Gastrocnemius medialis (tissue), 4 donors: ENCODE measurements around the gene FOXF2. TPM values are rescaled to one million over a fixed set of nuclear protein-coding genes. Genes with fewer than 3 reads are reported as not detected.

Experiments
- ATAC-seq, 2 donors: fragments of 150-250 bp; one replicate each; pipeline ENCODE4 v1.9.1; 2016
- DNase-seq, 2 donors: peaks; one replicate each; pipeline ENCODE4 v3.0.0-alpha.2; 2019
- H3K27ac ChIP-seq, 4 donors: fragments of 200-600 bp; sonication (generic); 1 replicate in 1 of 4; 2 replicates in 3 of 4; pipeline ENCODE4 v1.5.1; 2016 to 2018; ENCODE audit warnings: mild to moderate bottlenecking in 2 of 4, moderate library complexity in 1 of 4
- H3K27me3 ChIP-seq, 3 donors: fragments of 200-600 bp; sonication (generic) in 2 of 3; 1 replicate in 1 of 3; 2 replicates in 2 of 3; pipeline versions ENCODE4 v1.5.1 to v1.6.0; 2016 to 2019; ENCODE audit warnings: mild to moderate bottlenecking in 1 of 3, moderate library complexity in 1 of 3
- H3K36me3 ChIP-seq, 2 donors: fragments of 200-600 bp; sonication (generic) in 1 of 2; one replicate each; pipeline ENCODE4 v1.5.1; 2017 to 2018
- H3K4me1 ChIP-seq, 2 donors: fragments of 200-600 bp; sonication (generic) in 1 of 2; one replicate each; pipeline ENCODE4 v1.5.1; 2016 to 2017; ENCODE audit warnings: mild to moderate bottlenecking in 2 of 2
- H3K4me3 ChIP-seq, 4 donors: fragments of 200-600 bp; sonication (generic) in 3 of 4; 1 replicate in 1 of 4; 2 replicates in 3 of 4; pipeline ENCODE4 v1.5.1; 2016 to 2019; ENCODE audit warnings: mild to moderate bottlenecking in 2 of 4
- H3K9me3 ChIP-seq, 3 donors: fragments of 200-600 bp; sonication (generic) in 2 of 3; 1 replicate in 1 of 3; 2 replicates in 2 of 3; pipeline ENCODE4 v1.5.1; 2016 to 2019
- CTCF ChIP-seq, 5 experiments: fragments of 450-650 bp in 3 of 5; fragments of 200-600 bp in 2 of 5; sonication (generic) in 2 of 5; IDR thresholded peaks in 4 of 5; conservative IDR thresholded peaks in 1 of 5; 1 replicate in 4 of 5; 2 replicates in 1 of 5; pipeline ENCODE4 v1.5.1; 2016 to 2019; ENCODE audit warnings: antibody characterized with exemption in 5 of 5, mild to moderate bottlenecking in 3 of 5, moderate library complexity in 3 of 5
- POLR2A ChIP-seq, 2 donors: fragments of 450-650 bp; IDR thresholded peaks; one replicate each; pipeline ENCODE4 v1.6.1; 2017; ENCODE audit warnings: antibody characterized with exemption in 2 of 2, mild to moderate bottlenecking in 2 of 2, moderate library complexity in 2 of 2
- in situ Hi-C, 4 donors: fragments of 200-750 bp; cut with MboI; loops; one replicate each; pipeline versions ENCODE4 v1.15.0 to v1.8.0; 2017; ENCODE audit warnings: low sequenced_read_pairs in 4 of 4
- intact Hi-C: fragments of 100-400 bp; cut with DNase I; formaldehyde crosslinking; loops from one replicate; pipeline ENCODE4 v1.15.1; 2023; ENCODE audit warnings: low total_unique reads
- total RNA-seq, 4 donors: library from RNA; depleted of rRNA; stranded (reverse); fragments of >200 nt; gene quantifications; one replicate each; pipeline versions ENCODE4 v1.1.0 to v1.2.3, GENCODE V29; 2016

Gene FOXF2
- total RNA-seq, 4 donors from 2014 or later = 0.31 to 2.2 (median 1.1) TPM

GRCh38 chr6:1395941-1396908 lies 6.8 kb downstream of the FOXF2 start:
- intact Hi-C loops (loop anchor here (5.0 kb wide), 1 partner anchor 599 kb away; no protein-coding TSS in a partner anchor), in situ Hi-C loops (loop anchor here (10.0 to 25.0 kb wide), 4 partner anchors 609 to 809 kb away; no protein-coding TSS in a partner anchor)
- DNase-seq (no peak), ATAC-seq (no peak)
- no peaks in the 10 kb centered on the region for H3K9me3 ChIP-seq
- H3K27me3 ChIP-seq = peaks cover 67 to 75% (median 71%) of the 10 kb centered on the region in 3 donors
- no peak overlapping the region for H3K4me3 ChIP-seq
- TF ChIP-seq POLR2A (IDR thresholded peaks at IDR 0.05) (no peak), CTCF (IDR thresholded peaks at IDR 0.05 in 4 of 5, conservative IDR thresholded peaks at IDR 0.05 in 1 of 5) (no peak)
- H3K4me1 ChIP-seq = peaks cover 0 to 7% of the 10 kb centered on the region in 2 donors
- H3K36me3 ChIP-seq = no peaks in the 10 kb centered on the region
- no peak overlapping the region for H3K27ac ChIP-seq

DNA sequence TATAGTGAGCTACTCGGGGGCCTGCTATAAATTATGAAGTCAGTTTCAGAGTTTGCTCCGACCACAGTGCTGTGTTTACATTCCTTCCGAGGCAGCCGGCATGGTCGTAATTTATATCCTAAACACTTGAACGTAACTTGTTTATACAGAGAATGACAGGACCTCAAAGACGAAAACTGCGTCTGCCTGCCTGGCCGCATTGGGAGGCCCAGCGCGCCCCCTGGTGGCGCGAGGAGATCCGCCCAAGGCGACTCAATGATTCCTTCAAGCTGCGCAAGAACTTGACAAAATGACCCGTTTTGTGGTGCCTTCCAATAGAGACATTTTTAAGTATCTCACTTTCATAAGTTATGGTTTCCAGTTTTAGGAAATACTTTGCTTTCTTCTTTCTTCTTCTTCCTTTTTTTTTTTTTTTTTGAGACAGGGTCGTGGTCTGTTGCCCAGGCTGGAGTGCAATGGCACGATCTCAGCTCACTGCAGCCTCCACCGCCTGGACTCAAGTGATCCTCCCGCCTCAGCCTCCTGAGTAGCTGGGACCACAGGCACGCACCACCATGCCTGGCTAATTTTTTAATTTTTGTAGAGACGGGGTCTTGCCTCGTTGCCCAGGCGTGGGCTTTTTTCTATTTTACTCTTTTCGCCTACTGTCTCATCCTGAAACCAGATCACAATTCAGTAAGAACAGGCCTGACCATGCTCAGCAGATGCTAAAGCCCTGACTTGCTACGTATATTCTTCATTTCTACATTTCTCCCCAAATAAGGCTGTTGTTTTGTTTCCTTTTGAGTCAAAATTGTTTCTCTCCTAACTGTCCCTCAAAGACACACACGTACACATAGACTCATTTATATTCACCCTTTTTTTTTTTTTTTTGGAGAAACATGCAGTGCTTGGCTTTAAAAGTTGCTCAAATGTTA lies 7.8 kb downstream of the FOXF2 start:
- peaks cover 0 to 7% of the 10 kb centered on the region in 2 donors for H3K4me1 ChIP-seq
- in situ Hi-C loops = loop anchor here (10.0 to 25.0 kb wide), 4 partner anchors 610 to 810 kb away; no protein-coding TSS in a partner anchor

GRCh38 chr6:1399085-1399780 lies 9.9 kb downstream of the FOXF2 start:
- ATAC-seq = no peak
- Histone ChIP-seq H3K27me3 (peaks cover 41 to 48% (median 43%) of the 10 kb centered on the region in 3 donors), H3K4me3 (no peak overlapping the region), H3K9me3 (no peaks in the 10 kb centered on the region), H3K36me3 (no peaks in the 10 kb centered on the region), H3K4me1 (no peaks in the 10 kb centered on the region), H3K27ac (no peak overlapping the region)
- in situ Hi-C loops (loop anchor here (10.0 to 25.0 kb wide), 4 partner anchors 612 to 812 kb away; no protein-coding TSS in a partner anchor), intact Hi-C loops (loop anchor here (5.0 kb wide), 1 partner anchor 602 kb away; no protein-coding TSS in a partner anchor)
- TF ChIP-seq POLR2A (IDR thresholded peaks at IDR 0.05) (no peak), CTCF (IDR thresholded peaks at IDR 0.05 in 4 of 5, conservative IDR thresholded peaks at IDR 0.05 in 1 of 5) (no peak)
- no peak for DNase-seq

More for the DNA sequence above, 7.8 kb downstream of the FOXF2 start:
- intact Hi-C loops = loop anchor here (5.0 kb wide), 1 partner anchor 600 kb away; no protein-coding TSS in a partner anchor
- H3K36me3 ChIP-seq = no peaks in the 10 kb centered on the region
- H3K27me3 ChIP-seq = peaks cover 57 to 65% (median 61%) of the 10 kb centered on the region in 3 donors
- no peak overlapping the region for H3K4me3 ChIP-seq
- H3K9me3 ChIP-seq = no peaks in the 10 kb centered on the region
- DNase-seq (peak in 1 of 2 donors; percentile 35), ATAC-seq (peak; percentile 56 to 64)
- TF ChIP-seq CTCF (IDR thresholded peaks at IDR 0.05 in 4 of 5, conservative IDR thresholded peaks at IDR 0.05 in 1 of 5) (peak; percentile 51 to 91 (median 73)), POLR2A (IDR thresholded peaks at IDR 0.05) (no peak)
- H3K27ac ChIP-seq = no peak overlapping the region
